ACC112 (cell line): Measurements from ENCODE around the gene CETN2.

Experiments
- H2AFZ ChIP-seq: fragments of 200-600 bp; sonication (generic); one replicate; pipeline ENCODE4 v1.6.0; 2017; ENCODE audit warnings: antibody characterized with exemption, low read length; ENCODE audit not compliant: unreplicated experiment
- H3K27ac ChIP-seq: fragments of 200-600 bp; sonication (generic); 2 replicates; pipeline ENCODE4 v1.5.1; 2014; ENCODE audit warnings: low read depth, mild to moderate bottlenecking, antibody characterized with exemption, low read length, moderate library complexity
- H3K27me3 ChIP-seq: fragments of 200-600 bp; sonication (generic); 2 replicates; pipeline ENCODE4 v1.6.1; 2014; ENCODE audit warnings: mild to moderate bottlenecking, antibody characterized with exemption, low read length, moderate library complexity, mixed read lengths; ENCODE audit not compliant: insufficient read depth
- H3K36me3 ChIP-seq: fragments of 200-600 bp; sonication (generic); 2 replicates; pipeline ENCODE4 v1.6.1; 2016; ENCODE audit warnings: mild to moderate bottlenecking, antibody characterized with exemption, low read length, moderate library complexity, mixed read lengths; ENCODE audit not compliant: insufficient read depth
- H3K4me1 ChIP-seq: fragments of 200-600 bp; sonication (generic); one replicate; pipeline ENCODE4 v1.6.1; 2016; ENCODE audit warnings: low read length, mixed read lengths; ENCODE audit not compliant: insufficient read depth, unreplicated experiment, control insufficient read depth
- H3K4me3 ChIP-seq: fragments of 200-600 bp; sonication (generic); 2 replicates; pipeline ENCODE4 v1.5.1; 2014; ENCODE audit warnings: mild to moderate bottlenecking, low read depth, low read length
- H3K79me2 ChIP-seq: fragments of 200-600 bp; sonication (generic); one replicate; pipeline ENCODE4 v1.6.0; 2016; ENCODE audit warnings: low read length; ENCODE audit not compliant: control insufficient read depth, unreplicated experiment, insufficient read depth

CETN2 gene

GRCh38 chrX:152830312-152831305, at the start of gene CETN2, which contains the start of gene NSDHL:
CETN2 (minus strand) TSS chrX:152830757; CDS start chrX:152830710, 47 bp downstream.
NSDHL (plus strand) TSS chrX:152831063; CDS start chrX:152846325, 15,262 bp downstream.
- H3K79me2 ChIP-seq: peaks cover 31% of the 10 kb centered on the region
- no peaks in the 10 kb centered on the region for H3K36me3 ChIP-seq
- no peaks in the 10 kb centered on the region for H3K27me3 ChIP-seq
- H2AFZ ChIP-seq: peak within 1 kb of the TSS; percentile 66
- peak within 1 kb of the TSS; percentile 47 for H3K27ac ChIP-seq
- peaks cover 8% of the 10 kb centered on the region for H3K4me1 ChIP-seq
- H3K4me3 ChIP-seq: peak within 1 kb of the TSS; percentile 83

- no peak overlapping the region for H3K4me3 ChIP-seq
- H3K36me3 ChIP-seq: no peaks in the 10 kb centered on the region
- H3K27me3 ChIP-seq: no peaks in the 10 kb centered on the region
- no peak overlapping the region for H2AFZ ChIP-seq
- H3K79me2 ChIP-seq: no peaks in the 10 kb centered on the region
- no peaks in the 10 kb centered on the region for H3K4me1 ChIP-seq
- no peak overlapping the region for H3K27ac ChIP-seq
These were observed 48.6 kb upstream of the CETN2 start for GRCh38 chrX:152878976-152879755.

- H3K79me2 ChIP-seq: no peaks in the 10 kb centered on the region
- H3K27ac ChIP-seq: no peak overlapping the region
- H3K4me3 ChIP-seq: no peak overlapping the region
- no peaks in the 10 kb centered on the region for H3K36me3 ChIP-seq
- no peaks in the 10 kb centered on the region for H3K27me3 ChIP-seq
- no peaks in the 10 kb centered on the region for H3K4me1 ChIP-seq
- no peak overlapping the region for H2AFZ ChIP-seq
These were observed 46.6 kb upstream of the CETN2 start for GRCh38 chrX:152876931-152877840.

GRCh38 chrX:152873361-152873760, 42.8 kb upstream of the CETN2 start:
- no peak overlapping the region for H3K27ac ChIP-seq
- H2AFZ ChIP-seq: no peak overlapping the region
- H3K36me3 ChIP-seq: no peaks in the 10 kb centered on the region
- H3K4me3 ChIP-seq: no peak overlapping the region
- H3K79me2 ChIP-seq: no peaks in the 10 kb centered on the region
- H3K4me1 ChIP-seq: no peaks in the 10 kb centered on the region
- no peaks in the 10 kb centered on the region for H3K27me3 ChIP-seq

GRCh38 chrX:152872522-152872921, 42.0 kb upstream of the CETN2 start:
- no peaks in the 10 kb centered on the region for H3K79me2 ChIP-seq

GRCh38 chrX:152871260-152871659, 40.7 kb upstream of the CETN2 start:
- no peak overlapping the region for H3K4me3 ChIP-seq
- no peaks in the 10 kb centered on the region for H3K27me3 ChIP-seq
- no peaks in the 10 kb centered on the region for H3K36me3 ChIP-seq
- no peak overlapping the region for H2AFZ ChIP-seq
- H3K4me1 ChIP-seq: no peaks in the 10 kb centered on the region
- H3K79me2 ChIP-seq: no peaks in the 10 kb centered on the region
- H3K27ac ChIP-seq: no peak overlapping the region

More at GRCh38 chrX:152872522-152872921, 42.0 kb upstream of the CETN2 start:
- no peaks in the 10 kb centered on the region for H3K4me1 ChIP-seq
- no peaks in the 10 kb centered on the region for H3K27me3 ChIP-seq
- H3K27ac ChIP-seq: no peak overlapping the region
- H2AFZ ChIP-seq: no peak overlapping the region
- H3K36me3 ChIP-seq: no peaks in the 10 kb centered on the region
- H3K4me3 ChIP-seq: no peak overlapping the region

GRCh38 chrX:152869972-152870371, 39.4 kb upstream of the CETN2 start:
- H3K36me3 ChIP-seq: 0 out of 2 replicates have a peak, but pooled peaks cover 3% of the 10 kb centered on the region
- H3K4me3 ChIP-seq: no peak overlapping the region
- H3K27me3 ChIP-seq: no peaks in the 10 kb centered on the region
- H3K4me1 ChIP-seq: no peaks in the 10 kb centered on the region
- no peaks in the 10 kb centered on the region for H3K79me2 ChIP-seq
- no peak overlapping the region for H2AFZ ChIP-seq
- H3K27ac ChIP-seq: no peak overlapping the region

- H2AFZ ChIP-seq: no peak overlapping the region
- H3K27me3 ChIP-seq: no peaks in the 10 kb centered on the region
- H3K4me1 ChIP-seq: no peaks in the 10 kb centered on the region
- no peaks in the 10 kb centered on the region for H3K79me2 ChIP-seq
- no peak overlapping the region for H3K27ac ChIP-seq
- no peak overlapping the region for H3K4me3 ChIP-seq
- H3K36me3 ChIP-seq: 0 out of 2 replicates have a peak, but pooled peaks cover 3% of the 10 kb centered on the region
These were observed 35.8 kb upstream of the CETN2 start for GRCh38 chrX:152866386-152866785.

GRCh38 chrX:152865232-152865920, 34.8 kb upstream of the CETN2 start:
- no peak overlapping the region for H3K4me3 ChIP-seq
- 0 out of 2 replicates have a peak, but pooled peaks cover 3% of the 10 kb centered on the region for H3K36me3 ChIP-seq

More at GRCh38 chrX:152865232-152865920, 34.8 kb upstream of the CETN2 start:
- Histone ChIP-seq H3K27me3 (no peaks in the 10 kb centered on the region), H2AFZ (no peak overlapping the region), H3K79me2 (no peaks in the 10 kb centered on the region), H3K4me1 (no peaks in the 10 kb centered on the region), H3K27ac (no peak overlapping the region)
